GM12891 (cell line): ENCODE measurements around the gene RHOV.

Experiments
- PAX5 ChIP-seq: IDR thresholded peaks from 2 replicates; pipeline ENCODE4 v1.6.1; 2011; ENCODE audit warnings: low read length, moderate library complexity, mild to moderate bottlenecking; ENCODE audit not compliant: insufficient read depth, severe bottlenecking
- POLR2A ChIP-seq: IDR thresholded peaks from 2 replicates; pipeline ENCODE4 v1.6.1; 2011; ENCODE audit warnings: low read depth, low read length, control low read depth
- POLR2AphosphoS5 ChIP-seq: IDR thresholded peaks from 2 replicates; pipeline ENCODE4 v1.6.1; 2011; ENCODE audit warnings: low read depth, low read length, control low read depth
- POU2F2 ChIP-seq: IDR thresholded peaks from 2 replicates; pipeline ENCODE4 v1.6.1; 2011; ENCODE audit warnings: low read depth, mild to moderate bottlenecking, control low read depth, low read length, moderate library complexity
- SPI1 ChIP-seq: IDR thresholded peaks from 2 replicates; pipeline ENCODE4 v1.6.1; 2011; ENCODE audit warnings: low read depth, low read length, control low read depth
- TAF1 ChIP-seq: IDR thresholded peaks from 2 replicates; pipeline ENCODE4 v1.6.1; 2011; ENCODE audit warnings: low read depth, low read length, control low read depth

DNA sequence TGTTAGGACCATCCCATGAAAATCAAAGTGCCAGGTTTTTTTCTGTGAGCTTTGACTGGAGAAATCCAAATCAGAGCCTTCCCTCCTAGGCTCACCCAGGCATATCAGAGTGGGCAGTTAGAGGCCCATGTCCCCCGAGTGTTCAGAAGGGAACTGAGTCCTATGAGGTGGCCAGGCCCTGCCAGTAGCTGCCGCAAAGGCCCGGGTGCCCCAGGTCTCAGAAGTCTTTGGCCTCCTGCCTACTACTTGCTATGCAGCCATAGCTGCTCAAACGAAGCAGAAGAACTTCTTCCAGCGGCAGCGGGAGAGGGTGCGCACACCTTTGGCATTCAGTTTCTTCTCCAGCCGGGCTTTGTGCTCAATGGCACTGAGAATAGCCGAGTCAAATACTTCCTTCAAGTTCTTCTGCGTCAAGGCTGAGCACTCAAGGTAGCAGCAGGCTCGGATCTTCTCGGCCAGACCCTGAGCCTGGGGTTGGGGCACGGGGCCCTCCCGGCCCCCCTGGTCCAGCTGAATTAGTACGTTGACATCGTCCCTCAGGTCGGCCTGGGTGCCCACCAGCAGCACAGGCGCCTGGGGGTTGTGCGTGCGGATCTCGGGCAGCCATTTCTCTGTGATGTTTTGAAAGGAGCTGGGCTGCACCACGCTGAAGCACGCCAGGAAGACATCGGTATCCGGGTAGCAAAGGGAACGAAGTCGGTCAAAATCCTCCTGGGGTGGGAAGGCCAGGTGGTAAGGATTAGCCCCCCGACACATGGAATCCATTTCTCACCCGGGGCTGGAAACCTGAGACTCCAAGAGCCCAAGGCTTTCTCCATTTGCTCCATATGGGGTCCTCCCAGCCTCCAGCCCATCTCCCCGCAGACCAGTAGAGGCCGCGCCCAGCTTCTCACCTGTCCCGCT lies 992 bp downstream of the RHOV start:
- TF ChIP-seq POLR2A, result no peak
- TF ChIP-seq POLR2AphosphoS5, result no peak
- TF ChIP-seq SPI1, result 0 out of 2 replicates have a peak, but pooled peaks have one; percentile 15
- no peak for TF ChIP-seq PAX5
- TF ChIP-seq TAF1, result no peak
- TF ChIP-seq POU2F2, result no peak
